NB4 (cell line): ENCODE data around the gene SPPL3.

Source experiments
- DNase-seq: peaks from one replicate; pipeline ENCODE4 v3.0.0; 2010; ENCODE audit warnings: low read depth
- H3K4me3 ChIP-seq: one replicate; pipeline ENCODE4 v1.5.1; 2011; ENCODE audit warnings: mild to moderate bottlenecking, low read depth, low read length, moderate library complexity
- MYC ChIP-seq: IDR thresholded peaks from 2 replicates; pipeline ENCODE4 v1.6.1; 2011; ENCODE audit warnings: low read depth, low read length
- POLR2A ChIP-seq: IDR thresholded peaks from 2 replicates; pipeline ENCODE4 v1.6.1; 2011; ENCODE audit warnings: mild to moderate bottlenecking; ENCODE audit not compliant: insufficient read length; ENCODE audit errors: extremely low read depth
- TF ChIP-seq, protein P1 (sequence below): IDR thresholded peaks from 2 replicates; pipeline ENCODE4 v1.6.1; 2011; ENCODE audit warnings: low read depth, low read length
- TF ChIP-seq, protein P2 (sequence below): IDR thresholded peaks from one replicate; pipeline ENCODE4 v1.5.1; 2012; ENCODE audit warnings: low read depth, low read length

The SPPL3 gene

DNA sequence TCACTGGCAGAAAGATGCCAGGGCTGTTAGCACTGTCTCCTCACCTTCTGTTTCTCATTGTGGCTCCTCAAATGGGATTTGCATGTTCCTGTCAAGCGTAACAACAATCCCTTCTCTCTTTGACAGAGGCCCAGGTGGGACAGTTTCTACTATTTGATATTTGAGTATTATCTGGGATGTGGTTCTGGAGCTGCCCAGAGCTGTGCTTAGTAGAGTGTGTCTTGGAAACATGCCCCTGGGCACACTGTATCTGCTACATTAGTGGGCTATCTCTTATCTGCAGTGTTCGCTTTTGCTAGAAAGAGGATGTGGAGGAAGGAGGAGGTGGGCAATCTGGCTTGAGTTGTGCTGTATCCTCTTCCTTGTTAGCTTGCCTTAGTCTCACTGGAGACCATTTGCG lies 182.3 kb downstream of the SPPL3 start:
- DNase-seq = no peak
- no peak for TF ChIP-seq MYC
- TF ChIP-seq, protein P1, sequence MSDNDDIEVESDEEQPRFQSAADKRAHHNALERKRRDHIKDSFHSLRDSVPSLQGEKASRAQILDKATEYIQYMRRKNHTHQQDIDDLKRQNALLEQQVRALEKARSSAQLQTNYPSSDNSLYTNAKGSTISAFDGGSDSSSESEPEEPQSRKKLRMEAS = no peak
- TF ChIP-seq, protein P2, sequence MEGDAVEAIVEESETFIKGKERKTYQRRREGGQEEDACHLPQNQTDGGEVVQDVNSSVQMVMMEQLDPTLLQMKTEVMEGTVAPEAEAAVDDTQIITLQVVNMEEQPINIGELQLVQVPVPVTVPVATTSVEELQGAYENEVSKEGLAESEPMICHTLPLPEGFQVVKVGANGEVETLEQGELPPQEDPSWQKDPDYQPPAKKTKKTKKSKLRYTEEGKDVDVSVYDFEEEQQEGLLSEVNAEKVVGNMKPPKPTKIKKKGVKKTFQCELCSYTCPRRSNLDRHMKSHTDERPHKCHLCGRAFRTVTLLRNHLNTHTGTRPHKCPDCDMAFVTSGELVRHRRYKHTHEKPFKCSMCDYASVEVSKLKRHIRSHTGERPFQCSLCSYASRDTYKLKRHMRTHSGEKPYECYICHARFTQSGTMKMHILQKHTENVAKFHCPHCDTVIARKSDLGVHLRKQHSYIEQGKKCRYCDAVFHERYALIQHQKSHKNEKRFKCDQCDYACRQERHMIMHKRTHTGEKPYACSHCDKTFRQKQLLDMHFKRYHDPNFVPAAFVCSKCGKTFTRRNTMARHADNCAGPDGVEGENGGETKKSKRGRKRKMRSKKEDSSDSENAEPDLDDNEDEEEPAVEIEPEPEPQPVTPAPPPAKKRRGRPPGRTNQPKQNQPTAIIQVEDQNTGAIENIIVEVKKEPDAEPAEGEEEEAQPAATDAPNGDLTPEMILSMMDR = no peak
- no peak for TF ChIP-seq POLR2A

DNA sequence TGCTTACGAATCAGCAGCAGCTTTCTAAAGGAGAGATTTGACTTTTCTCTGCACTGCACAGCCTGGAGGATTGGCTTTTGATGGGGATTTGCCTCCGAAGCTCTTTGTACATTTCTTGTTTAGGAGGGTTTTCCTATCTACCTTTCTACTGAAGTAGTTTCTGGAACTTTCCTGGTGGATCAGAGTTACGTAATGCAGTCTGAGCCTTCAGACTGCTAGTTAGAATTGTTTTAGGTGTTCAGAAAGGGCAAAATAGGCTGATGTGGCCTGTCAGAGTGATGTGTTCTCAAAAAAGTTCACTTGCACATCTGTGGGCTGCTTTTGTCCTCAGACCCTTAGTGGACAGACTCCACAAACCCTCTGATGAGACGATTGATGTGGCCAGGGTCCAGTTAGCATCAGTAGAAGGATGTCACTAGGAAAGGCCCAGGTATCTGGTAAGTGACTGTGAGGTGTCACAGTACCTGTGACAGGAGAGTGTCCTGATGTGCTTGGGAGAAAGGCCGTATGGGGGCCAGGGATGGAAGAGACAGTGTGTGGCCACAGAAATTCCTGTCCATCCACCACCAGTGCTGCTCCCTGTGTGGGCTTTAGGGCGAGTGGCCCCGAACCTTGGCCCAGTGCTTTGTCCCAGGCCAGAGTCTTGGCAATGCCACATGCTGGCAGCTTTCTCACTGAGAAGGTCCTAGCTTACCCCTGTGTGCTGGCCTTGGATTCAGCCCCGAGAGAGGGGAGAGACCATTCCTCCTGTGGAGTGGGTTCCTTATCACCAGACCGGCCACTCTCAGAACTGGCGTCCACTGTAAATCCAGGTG lies 183.0 kb downstream of the SPPL3 start:
- no peak overlapping the region for H3K4me3 ChIP-seq
- no peak for TF ChIP-seq MYC
- TF ChIP-seq, protein P1 = no peak
- no peak for TF ChIP-seq POLR2A
- TF ChIP-seq, protein P2 = no peak
- no peak for DNase-seq

More for the DNA sequence above, 182.3 kb downstream of the SPPL3 start:
- H3K4me3 ChIP-seq = no peak overlapping the region

DNA sequence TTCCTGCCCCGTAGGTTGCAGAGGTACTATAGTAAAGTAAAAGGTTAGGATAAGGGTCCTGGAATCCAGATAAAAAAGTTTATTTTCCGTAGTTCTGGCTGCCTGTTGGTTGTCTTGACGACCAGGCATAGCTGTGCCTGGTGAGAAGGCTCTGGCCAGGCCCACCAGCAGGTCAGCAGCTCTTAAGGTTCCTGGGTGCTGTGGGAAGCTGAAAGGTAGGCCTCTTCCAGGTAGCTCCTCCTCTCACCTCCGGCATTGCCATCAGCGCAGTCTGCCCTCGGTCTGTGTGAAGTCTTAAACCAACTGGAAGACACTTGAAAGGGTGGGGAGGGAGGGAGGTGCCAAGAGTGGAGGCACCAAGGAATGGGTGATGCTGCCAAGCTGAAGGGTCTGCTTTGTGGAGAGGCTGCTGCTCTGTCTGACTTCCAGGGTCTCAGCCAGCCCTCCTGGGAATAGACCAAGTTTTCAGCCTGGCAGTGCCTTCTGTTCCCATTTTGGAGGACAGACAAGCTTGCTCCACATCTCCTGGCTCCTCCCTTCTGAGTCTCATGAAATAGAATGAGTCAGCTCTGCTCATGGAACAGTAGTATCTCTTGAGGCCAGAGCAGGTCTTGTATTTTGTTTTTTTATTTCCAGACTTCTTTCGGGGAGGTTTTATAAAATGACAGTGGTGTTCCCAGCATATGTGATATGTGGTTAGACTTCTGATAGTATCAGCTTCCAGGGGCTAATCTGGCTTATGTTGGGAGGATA lies 183.7 kb downstream of the SPPL3 start:
- H3K4me3 ChIP-seq = no peak overlapping the region
- DNase-seq = peak; percentile 64
- TF ChIP-seq POLR2A = no peak
- TF ChIP-seq, protein P1 = no peak
- TF ChIP-seq, protein P2 = no peak
- no peak for TF ChIP-seq MYC

DNA sequence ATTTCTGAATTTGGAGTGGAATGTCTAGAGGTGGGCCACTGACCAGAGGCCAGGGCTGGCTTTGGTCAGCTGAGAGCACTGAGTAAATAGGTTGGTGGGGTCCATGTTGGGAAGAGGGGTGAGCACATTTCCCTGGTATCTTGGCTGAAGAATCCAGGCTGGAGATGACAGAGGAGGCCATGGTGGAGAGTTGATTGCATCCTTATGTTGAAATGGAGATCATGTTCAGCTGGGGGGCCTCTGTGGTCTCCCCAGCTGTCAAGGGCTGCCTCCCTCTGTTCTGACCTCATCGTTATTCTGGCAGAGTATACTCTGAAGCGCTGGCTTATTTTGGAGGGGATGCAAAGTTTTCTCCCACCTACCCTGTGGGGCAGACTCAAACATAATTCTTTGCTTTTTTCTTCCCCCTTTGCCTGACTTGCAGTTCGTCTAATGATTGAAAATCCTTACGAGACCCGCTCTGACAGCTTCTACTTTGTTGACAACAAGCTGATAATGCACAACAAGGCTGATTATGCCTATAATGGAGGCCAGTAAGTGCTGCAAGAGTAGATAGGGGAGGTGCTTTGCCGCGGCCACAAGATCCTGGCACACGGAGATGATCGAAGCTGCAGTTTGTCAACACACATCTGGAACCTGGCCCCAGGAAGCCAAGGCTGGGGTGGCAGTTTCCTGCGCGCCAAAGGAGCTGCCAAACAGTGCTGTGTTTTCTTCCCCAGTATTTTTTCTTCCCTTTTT lies 184.5 kb downstream of the SPPL3 start:
- TF ChIP-seq, protein P1 = no peak
- TF ChIP-seq, protein P2 = no peak
- TF ChIP-seq POLR2A (no peak), MYC (no peak)
- H3K4me3 ChIP-seq = no peak overlapping the region
- no peak for DNase-seq

DNA sequence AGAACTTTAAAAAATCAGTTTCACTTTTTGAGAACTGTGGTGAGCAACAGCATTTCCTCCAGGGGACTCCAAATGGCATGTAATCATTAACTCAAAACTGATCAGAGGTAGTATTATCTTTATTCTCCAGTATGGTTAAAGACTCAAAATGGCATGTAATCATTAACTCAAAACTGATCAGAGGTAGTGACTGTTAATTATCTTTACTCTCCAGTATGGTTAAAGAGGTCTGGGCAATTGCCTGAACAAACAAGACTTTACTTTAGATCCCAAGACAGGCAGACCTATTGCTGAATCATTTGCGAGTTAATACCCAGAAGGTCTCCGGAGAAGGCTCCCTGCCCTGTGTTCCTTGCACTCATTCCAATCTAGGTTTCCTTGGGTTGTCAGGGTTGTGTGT lies 185.1 kb downstream of the SPPL3 start:
- DNase-seq = no peak
- no peak for TF ChIP-seq MYC
- no peak for TF ChIP-seq POLR2A
- TF ChIP-seq, protein P1 = no peak
- TF ChIP-seq, protein P2 = no peak
- H3K4me3 ChIP-seq = no peak overlapping the region
